HuH-7.5 (cell line): ENCODE measurements around the gene FBLN1.

Experiments used
- DNase-seq: peaks from one replicate; pipeline ENCODE4 v3.0.0; 2011; ENCODE audit warnings: low spot score

The FBLN1 gene

DNA sequence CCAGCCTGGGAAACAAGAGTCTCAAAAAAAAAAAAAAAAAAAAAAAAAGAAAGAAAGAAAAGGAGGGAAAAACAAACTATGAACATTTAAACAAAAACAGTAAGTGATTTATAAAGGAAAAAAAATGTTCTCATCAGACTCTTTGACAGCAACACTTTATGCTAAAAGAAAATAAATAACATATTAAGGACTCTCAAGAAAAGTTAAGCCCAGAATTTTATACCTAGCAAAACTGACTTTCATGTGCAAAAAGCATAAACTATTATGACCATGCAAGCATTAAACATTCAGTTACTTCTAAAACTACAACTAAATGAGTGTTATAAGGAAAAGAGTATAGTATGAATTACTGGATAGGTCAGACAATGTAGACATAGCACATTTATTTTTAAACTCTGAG, 68.4 kb downstream of the FBLN1 start:
- DNase-seq: no peak

DNA sequence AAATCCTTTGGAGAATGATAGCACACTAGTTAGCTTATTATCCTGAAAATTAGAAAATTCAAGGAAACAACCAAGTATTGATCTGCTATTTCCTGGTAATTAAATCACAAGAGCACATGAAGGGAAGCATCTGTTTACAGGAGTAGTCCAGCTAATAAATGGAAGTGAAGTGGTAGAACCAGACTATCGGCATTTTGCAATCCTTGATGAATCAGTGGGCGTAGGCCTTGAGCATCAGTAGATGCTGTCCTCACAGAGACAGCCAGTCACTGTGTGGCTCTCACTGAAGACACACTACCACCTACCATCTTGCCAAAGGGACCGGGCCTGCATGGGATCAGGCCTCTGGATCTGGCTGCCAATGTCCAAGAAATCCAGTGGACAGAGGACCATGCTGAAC, 69.8 kb downstream of the FBLN1 start:
- no peak for DNase-seq

DNA sequence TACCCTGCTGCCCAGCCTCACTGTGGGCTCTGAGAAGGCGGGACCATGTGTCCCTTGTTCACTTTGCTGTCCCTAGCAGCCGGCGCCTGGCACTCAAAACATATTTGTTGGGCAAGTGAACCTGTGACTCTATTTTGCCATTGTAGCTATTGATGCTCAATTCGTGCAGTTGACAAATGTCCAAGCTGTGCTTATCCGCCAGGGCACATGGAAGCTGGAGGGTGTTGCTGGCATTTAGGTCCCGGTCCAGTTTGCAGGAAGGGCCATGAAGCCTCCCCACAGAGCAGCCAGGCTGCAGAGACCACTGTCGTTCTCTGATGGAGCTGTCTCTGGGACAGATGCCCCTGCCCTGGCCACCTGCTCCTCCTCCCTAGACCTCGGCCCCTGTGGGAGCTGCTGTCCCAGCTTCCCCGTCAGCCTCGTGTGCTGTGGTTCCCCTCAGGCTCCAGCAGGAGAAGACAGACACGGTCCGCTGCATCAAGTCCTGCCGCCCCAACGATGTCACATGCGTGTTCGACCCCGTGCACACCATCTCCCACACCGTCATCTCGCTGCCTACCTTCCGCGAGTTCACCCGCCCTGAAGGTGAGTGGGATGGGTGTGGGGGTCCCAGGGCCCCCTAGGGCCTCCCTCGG, 71.5 kb downstream of the FBLN1 start:
- DNase-seq: no peak

- no peak for DNase-seq
Measured at GRCh38 chr22:45575173-45575572, 72.5 kb downstream of the FBLN1 start.

- DNase-seq: no peak
Measured at GRCh38 chr22:45575607-45576272, 73.1 kb downstream of the FBLN1 start.

DNA sequence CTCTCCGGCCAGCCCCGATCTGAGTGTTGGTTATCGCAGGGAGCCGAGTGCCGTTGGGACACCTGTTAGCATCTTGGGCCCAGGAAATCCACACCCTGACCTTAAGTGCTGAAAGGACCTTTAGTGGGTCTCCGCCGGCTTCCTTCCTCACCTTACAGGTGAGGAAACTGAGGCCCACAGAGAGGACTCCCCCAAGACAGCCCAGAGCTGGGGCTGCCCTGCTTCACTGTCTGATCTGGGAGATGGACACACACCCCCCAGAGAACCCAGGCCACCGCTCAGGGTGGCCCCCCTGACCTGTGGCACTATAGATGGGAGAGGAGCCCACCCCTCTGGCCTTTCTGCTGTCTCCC, 73.6 kb downstream of the FBLN1 start:
- DNase-seq: no peak

- no peak for DNase-seq
Measured at GRCh38 chr22:45576730-45577464, 74.2 kb downstream of the FBLN1 start.

GRCh38 chr22:45577746-45578523, 75.3 kb downstream of the FBLN1 start:
- DNase-seq: peak; percentile 78

DNA sequence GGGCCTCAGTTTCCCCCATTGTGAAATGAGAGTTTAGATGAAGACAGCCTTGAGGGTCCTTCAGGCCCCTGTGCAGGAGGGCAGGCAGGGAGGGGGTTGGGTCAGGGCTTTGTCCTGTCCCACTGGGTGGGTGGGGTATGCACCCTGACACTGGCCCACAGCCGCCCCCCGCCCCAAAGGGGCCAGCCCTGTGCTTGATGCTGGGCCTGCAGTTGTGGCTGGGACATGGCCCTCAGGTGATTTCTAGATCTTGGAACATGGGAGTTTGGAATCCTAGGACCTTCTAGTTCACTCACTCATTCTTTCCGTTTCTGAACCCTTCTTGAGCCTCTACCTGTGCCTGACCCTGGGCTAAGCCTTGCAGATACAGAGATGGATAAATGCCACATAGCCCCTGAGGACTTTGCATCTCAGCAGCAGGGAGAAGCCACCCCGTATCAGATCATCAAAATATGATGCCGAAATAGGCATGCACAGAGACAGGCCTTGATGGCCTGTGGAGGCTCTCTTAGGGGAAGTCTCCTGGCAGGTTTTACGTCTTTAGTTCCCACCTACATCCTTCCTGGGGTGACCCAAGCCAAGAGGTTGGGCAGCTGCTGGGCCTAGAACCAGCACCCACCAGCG, 76.0 kb downstream of the FBLN1 start:
- no peak for DNase-seq

DNA sequence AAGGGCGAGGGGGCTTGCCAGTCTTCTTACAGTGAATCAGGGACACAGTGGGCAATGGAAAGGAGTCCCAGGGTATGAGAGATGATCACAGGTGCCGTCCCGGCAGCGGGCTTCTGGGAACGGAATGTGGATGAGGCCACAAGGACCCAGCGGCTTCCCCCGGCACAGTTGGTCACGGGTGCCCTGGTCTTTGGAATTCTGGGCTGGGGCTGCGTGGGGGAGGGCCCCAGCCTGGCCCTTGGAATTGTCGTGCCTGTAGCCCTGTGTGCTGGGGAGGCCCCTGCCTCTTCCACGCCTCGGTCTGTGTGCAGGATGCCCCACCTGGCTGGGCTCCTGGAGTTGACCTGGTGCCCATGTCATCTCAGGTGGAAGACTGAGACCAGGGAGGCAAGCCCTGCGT, 76.6 kb downstream of the FBLN1 start:
- no peak for DNase-seq

- no peak for DNase-seq
Measured at GRCh38 chr22:45579806-45580725, 77.4 kb downstream of the FBLN1 start.

DNA sequence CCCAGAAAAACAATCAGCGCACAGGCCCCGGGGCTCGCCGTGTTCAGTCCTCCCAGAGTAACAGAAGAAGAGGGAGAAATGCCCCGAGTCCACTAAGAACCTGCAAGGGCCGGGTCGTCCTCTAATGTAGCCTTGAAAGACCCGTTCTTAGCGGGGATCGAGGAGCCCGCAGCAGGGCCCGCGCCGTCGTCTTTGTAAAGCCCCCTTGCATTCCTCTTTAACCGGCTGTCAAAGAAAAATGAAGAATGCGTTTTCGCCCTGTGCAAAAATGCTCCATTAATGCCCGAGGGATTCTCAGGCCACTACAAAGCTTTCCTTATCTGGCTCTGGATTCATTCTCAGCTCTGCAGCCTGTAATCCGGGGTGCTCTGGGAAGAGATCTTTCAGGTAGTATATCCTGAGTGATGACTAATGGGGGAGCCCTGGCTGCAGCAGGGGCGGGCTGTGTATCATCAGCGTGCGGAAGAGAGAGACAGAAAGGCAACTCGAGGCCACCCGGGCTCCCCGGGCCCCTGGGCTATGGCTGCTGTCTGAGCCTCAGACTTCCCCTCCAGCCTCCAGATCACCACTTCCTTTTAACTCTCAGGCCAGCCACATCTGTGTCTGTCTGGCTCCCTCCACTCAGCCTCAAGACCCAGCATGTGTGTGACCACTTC, 78.2 kb downstream of the FBLN1 start:
- DNase-seq: no peak

GRCh38 chr22:45581549-45582080, 78.9 kb downstream of the FBLN1 start:
- DNase-seq: no peak

DNA sequence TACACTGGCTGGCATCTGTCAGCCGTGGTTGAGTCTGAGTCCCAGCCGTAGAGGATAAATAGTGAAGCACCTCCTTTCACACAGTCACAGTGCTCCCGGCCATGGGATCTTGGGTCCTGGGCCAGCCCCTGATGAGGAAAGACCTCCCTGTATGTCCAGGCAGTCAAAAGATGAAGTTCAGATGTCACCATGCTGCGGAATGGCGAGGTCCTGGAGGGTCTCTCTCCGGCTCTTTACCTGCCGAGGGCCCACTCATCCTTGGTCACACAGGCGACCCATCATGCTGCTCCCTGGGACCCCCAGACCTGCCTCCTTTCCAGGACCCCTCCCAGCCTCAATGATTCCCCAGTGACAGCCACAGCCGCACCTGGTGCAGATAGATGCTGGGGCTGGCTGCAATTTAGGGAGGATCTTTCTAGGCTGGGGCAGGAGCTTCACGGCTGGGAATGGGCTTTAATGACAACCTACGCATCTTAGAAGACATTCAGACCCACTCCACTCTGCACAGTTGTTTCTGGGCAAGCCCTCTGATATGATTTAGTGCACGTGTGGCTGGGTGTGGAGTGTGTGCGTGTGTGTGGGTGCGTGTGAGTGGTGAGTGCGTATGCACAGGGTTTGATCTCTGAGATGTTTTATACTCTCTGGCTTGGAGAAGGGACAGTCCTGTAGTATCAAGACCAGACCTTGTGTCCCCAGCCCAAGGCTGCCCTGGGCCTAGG, 79.7 kb downstream of the FBLN1 start:
- no peak for DNase-seq

GRCh38 chr22:45582955-45583320, 80.3 kb downstream of the FBLN1 start:
- no peak for DNase-seq

DNA sequence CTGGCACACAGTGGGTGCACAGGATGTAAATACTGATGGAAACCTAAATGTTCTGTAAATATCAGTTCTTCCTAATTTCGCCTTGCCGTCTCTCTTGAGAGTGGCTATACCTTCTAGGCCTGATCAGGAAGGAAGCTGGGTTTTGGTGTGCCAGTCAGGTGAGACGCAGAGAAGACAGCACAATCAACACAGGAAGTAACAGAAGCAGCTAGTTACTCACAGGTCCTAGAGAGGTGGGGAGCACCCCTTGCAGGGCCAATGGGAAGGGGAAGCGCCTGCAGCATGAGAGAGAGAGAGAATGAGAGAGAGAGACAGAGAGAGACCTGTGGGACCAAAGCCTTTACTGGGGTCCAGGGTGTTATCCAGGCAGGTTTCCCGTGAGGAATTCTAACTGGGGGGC, 80.8 kb downstream of the FBLN1 start:
- no peak for DNase-seq

DNA sequence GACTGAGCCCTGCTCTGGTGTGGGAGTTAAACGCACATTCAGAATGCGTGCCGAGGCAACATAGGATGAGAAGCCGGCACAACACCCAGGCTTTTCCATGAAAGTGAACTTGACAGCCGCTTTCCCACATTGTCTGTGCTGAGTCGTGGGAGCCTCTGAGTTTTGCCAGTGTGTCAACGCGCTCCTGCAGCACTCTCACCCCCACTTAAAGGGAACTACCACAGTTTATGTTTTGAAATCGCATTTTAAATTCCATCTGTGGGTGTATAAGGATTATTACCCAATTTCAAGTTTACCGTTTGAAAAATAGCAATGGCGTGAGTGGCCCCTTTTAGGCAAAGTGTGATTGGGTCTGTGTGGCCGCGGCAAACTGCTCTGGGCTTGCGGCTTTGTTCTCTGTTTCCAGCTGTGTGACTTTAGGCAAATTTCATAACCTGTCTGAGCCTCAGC, 81.5 kb downstream of the FBLN1 start:
- DNase-seq: no peak

GRCh38 chr22:45584621-45585436, 82.1 kb downstream of the FBLN1 start:
- DNase-seq: no peak

GRCh38 chr22:45585437-45585755, 82.7 kb downstream of the FBLN1 start:
- DNase-seq: no peak
